HG03520 (cell line): Measurements from ENCODE around the gene ARRB1.
A peak's percentile ranks its signal among the peaks of the same experiment; 100 is the strongest.

Experiments
- ATAC-seq: cut with Tn5 transposase; IDR thresholded peaks from one replicate; pipeline ENCODE4 v1.9.1; 2021; ENCODE audit warnings: mild to moderate bottlenecking, moderate library complexity; ENCODE audit not compliant: unreplicated experiment

ARRB1 gene

DNA sequence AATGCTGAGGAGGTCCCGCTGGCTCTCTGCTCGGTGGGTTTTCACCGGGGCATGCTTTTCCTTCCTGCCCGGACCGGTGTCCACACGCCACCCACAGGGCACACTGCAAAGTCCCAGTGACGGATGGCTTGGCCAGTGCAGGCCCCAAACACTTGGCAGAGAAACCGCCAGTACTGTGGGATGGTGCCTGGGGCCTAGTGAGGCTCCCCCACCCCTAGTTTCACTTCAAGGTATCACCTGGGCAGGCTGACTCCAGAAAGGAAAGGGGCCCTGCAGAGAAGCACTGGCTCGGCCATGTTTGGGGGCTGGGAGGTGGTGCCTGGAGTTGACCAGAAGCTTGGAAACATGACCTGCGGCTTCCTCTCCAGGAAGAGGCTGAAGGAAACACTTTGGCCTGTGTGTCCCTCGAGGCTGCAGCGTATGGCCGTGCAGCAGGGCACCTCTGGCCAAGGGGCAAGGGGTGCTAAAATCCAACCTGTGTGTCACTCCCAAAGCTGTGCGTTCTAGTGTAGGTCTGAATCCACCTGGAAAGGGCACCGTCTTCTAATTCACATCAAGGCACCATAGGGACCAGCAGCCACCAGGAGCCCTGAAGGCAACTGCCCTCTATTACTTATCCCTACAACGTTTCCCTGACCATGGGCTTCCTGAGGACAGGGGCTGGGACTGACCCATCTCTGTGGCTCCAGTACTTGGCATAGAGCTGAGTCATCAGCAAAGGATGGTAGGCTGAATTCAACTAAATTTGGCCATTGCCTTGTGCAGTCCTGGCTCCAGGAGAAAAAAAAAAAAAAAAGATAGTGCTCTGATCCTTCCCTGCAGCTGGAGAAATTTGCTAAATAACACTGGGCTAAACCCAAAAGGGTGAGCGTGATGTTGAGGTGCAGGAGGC, 88.3 kb downstream of the ARRB1 start:
- no peak for ATAC-seq

DNA sequence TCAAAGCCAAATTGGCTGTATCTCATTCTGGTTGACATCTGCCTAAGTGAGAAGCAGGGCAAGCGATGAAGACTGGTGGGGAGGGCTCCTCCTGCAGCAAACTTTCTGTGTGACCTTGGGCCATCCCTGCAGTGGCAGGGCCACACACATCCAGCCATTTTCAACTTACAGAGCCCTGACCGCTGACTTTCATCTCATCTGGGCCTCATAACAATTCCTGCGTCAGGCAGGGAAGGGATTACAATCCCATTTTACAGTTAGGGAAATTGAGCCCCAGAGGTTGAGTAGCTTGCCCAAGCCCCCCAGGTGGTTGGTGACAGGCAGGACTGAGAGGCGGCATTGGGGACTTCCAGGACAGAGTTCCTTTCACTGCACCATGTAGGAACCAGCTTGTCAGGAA, 89.0 kb downstream of the ARRB1 start:
- no peak for ATAC-seq

DNA sequence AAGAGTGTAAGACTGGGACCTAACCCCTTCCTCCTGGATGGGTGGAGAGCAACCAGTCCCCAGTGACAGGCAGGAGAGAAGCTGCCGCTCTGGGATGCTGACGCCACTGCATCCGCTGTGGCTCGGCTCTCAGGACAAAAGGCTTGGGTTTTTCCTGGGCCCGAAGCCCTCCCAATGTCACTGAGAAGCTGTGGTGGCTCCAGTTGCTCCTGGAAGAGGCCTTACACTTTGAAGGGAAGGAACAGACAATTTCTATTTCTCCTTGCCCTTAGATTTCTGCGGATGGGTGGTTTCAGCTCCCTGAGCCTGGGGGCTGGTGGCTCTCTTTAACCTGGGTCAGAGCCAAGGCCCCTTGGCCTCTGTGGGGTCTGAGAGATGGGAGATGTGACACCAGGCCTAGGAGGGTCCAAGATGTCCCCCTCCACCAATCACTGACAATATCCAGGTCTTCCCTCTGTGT, 89.5 kb downstream of the ARRB1 start:
- ATAC-seq, result no peak

DNA sequence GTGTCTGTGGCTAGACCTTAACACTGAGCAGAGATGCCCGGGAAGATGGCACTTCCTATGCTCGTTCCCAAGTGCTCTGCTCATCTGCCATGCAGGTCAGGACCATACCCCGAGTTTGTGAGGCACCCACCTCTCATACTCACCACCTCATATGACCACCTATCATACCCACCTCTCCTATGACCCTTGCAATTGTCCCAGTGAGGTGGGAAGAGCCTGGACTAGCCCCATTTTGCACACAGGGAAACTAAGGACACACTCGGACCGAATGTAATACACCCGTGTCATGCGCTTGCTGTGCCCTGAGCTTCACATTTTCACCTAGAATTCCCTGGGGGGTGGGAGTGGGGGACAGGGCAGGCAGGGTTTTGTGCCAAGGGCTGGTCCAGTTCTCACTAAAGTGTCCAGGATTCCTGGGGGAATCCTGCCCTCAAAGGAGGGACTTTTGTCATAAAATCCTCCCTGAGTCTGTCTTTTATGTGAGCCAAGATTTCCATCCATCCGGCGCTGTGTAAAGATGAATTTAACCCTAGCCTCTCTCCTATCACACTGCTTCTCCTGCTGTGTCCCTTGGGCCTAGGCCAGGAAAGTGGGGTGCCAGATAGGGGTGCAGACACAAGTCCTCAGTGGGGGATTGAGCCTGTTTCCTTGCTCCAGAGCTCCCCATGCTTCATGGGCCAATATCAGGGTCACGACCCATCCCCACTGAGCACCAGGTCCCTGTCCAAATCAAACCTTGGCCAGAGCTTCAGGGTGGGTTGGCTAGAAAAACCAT, 90.9 kb downstream of the ARRB1 start:
- no peak for ATAC-seq

DNA sequence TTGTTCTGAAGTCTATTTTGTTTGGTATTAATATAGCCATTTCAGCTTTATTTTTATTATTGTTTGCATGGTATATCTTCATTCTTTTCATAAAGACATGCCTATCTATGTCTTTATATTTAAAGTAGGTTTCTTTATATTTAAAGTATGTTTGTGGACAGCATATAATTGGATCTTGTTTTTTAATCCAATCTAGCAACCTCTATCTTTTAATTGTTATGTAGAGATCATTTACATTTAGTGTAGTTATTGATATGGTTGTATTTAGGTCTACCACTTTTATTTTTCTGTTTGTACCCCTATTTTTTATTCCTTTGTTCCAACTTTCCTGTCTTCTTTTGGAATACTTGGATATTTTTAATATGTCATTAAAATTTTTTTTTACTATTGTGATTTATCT, 97.1 kb downstream of the ARRB1 start:
- no peak for ATAC-seq

DNA sequence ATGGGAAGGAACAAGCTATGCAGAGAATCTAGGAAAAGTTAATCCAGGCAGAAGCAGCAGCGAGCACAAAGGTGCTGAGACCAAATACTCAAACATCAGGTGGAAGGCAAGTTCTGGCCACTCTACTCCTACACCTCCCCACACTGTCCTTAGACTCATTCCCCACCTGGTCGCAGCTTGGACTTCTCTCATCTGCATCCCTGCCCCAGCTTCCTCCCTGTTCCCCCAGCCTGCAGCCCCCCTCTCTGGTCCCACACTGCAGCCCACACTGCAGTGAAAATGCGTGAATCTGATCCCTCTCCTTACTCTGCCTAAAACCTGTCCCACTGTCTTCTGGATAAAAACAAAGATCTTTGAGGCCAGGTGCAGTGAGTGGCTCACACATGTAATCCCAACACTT, 101.8 kb downstream of the ARRB1 start:
- no peak for ATAC-seq

DNA sequence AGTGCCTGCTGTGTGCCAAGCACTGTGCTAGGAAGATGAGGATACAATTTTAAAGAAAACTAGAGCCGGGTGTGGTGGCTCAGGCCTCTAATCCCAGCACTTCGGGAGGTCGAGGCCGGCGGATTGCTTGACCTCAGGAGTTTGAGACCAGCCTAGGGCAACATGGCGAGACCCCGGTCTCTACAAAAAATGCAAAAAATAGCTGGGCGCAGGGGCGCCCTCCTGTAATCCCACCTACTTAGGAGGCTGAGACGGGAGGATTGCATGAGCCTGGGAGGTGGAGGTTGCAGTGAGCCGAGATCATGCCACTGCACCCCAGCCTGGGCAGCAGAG, 102.6 kb downstream of the ARRB1 start:
- no peak for ATAC-seq

DNA sequence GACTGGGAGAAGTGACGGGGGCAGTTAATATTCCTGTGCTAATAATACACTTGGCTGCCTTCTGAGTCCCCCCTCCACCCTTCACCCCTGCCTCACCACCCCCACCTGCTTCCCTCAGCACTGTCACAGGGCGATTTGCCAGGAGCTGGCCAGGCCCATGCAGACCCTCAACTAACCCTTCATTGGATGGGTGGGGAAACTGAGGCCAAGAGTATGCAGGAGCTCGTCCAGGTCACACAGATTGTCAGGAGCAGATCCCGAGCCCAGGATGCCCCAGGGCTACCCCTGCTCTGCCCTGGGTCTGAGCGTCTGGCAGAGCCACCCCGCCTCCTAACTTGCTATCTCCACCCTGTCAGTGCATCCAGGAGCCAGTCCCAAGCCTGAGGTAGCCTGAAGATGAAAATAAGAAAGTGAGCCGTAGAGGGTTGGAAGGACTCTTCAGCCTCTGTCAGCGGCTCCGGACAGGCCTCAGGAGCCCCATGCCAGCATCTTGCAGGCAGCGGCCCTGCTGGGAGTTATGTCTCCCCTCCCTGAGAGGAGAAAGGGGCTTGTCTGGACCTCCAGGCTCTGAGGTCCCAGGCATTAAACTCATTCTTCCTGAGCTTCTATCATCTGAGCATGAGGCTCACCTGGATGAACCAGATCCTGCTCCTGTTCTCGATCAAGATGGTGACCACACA, 104.7 kb downstream of the ARRB1 start:
- no peak for ATAC-seq

DNA sequence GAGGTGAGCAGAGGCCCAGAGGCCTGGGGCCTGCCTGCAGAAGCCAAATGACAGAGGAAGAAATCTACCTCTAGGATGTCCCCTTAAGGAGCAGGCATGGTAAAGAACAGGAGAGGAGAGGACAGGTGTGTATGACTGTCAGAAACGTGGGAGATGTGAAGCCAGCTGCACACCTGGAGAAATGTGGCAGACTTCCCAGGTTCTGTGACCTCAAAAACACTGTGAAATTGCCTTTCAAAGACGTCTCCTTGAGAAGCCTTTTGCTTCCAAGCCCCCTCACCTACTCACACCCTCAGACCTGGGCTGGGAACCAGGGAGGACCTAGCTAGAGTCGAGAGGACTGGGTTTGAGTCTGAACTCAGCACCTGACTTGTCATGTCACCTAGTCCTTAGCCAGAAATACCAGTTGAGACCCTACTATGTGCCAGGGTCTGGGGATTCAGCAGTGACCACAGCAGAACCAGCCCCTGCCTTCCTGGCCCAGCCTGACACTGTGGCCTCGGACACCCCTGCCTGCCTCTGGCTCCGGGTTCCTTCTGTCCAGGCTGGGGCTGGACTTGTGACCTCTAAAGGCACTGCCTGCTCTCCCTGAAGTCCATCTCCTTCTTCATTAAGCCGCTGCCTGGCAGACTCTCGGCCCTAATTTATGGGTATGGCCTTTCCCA, 105.3 kb downstream of the ARRB1 start:
- ATAC-seq, result no peak

DNA sequence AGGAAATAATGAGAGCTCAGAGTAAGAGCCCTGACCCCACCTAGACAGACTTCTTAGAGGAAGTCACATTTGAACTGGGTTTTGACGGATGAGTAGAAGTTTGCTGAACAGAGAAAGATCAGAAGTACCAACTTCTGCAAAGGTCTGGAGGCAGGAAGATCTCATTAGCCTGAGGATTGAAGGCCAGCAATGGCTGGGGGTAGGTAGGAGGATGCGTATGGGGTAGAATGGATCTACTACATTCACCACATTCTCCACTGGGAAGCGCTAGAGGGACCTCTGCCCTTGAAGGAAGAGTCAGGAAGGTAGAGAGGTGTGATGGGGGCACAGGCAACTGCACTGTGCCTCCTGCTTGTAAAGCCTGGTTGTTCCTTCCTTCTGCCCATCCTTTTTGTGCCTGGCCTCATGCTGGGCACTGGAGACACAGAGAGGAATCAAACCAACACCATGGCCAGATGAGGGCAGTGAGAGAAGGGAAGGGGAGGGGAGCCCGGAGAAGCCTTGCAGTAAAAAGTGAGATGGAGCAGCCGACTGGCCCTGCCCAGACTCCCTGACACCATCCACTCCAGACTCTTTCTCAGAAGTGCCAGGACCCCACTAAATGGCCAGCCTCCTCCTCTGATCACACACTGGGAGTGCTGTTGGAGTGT, 106.0 kb downstream of the ARRB1 start:
- ATAC-seq, result no peak

DNA sequence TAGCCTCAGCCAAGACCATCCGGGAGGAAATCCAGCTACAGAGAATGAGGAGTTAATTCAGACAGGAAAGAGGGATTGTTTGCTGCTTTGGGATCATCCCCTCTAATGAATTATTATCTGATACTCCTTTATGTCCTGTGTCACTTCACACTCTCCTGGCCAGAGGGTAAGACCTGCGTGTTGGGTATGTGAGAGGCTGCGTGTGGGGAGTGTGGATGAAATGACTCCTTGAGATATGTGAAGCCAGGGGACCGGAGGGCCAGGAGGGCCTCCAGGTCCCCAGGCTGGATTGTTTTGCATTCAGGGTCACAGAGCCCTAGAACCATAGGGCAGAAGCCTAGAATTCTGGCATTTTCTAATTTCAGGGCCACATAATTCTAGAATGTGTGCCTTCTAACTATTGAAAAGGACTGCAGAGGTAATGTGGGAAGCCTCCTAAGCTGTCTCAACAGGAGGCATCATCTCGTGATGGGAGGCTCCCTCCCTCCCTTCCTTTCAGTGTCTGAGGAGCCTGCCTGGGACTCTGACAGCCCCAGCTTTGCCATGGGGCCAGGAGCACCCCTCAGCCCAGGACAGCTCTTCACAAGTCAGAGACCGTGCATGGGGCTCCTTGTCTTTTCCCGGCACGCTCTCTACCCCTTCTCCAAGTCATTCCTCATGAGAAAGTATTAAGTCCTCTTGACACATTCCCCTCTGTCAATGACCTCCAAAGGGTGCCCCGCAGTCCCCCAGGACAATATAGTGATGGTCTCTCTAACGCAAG, 107.2 kb downstream of the ARRB1 start:
- ATAC-seq, result no peak

DNA sequence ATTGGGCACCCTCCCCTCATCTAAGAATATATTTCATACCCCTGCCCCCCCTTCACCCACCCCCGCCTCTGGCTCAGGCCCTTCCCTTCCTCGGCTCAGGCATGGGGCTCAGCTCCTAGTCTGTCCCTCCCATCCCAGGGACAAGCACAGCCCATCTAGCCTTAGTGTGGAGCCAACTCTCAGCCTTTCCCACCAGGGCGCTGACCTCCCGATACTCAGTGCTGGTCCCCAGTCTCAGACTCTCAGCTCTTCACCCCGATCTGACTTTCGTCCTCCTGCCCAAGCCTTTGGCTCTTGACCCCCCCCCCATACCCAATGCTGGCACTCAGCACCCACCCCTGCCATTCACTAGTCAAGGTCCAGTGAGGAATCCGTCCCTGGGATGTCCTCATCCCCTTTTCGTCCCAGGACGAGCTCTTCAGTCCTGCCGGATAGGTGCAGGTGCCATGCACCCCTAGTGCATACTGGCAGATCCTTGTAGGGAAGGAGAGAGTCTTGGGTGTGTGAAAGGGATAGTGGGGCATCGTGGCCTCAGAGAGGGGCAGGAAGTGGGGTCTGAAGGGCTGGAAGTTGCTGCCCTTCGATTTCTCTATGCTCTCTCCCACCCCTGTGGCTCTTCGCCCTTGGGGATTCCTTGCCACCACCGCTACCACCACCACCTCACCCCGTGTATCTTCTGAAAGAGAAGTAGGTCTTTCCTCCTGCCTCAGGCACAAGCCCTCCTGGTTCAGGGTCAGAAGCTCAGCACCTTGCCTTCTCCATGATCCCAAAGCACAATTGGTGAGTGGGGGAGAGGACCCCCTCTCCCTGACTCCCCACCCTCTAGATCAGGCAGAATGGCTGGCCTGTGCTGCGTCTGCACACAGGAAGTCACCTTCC, 108.5 kb downstream of the ARRB1 start:
- ATAC-seq, result no peak

DNA sequence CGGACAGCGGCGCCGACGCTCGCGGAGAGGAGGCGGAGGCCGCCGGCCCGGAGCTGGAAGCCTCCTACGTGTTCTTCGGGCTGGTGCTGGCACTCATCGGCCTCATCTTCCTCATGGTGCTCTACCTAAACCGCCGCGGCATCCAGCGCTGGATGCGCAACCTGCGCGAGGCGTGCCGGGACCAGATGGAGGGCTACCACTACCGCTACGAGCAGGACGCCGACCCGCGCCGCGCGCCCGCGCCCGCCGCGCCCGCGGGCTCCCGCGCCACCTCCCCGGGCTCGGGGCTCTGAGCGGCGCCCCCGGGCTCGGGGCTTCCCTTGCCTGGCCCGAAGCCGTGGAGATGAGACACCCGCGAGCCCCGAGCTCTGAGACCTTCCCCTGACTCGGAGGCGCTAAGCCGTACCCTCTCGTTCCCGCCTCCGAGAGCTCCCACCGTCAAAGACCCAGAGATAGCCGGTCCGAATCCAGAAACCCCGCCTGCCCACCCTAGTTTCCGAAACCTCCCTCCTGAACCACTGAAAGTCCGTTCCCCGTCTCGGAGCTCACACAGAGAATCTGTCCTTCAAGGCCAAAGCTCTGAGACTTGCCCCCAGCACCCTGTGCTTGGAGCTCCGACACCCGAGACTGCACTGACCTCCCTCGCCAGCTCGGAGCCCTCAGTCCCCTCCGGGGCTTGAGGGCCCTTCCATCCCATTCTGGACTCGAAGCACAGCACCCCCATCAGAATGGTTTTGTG, 109.4 kb downstream of the ARRB1 start:
- no peak for ATAC-seq

DNA sequence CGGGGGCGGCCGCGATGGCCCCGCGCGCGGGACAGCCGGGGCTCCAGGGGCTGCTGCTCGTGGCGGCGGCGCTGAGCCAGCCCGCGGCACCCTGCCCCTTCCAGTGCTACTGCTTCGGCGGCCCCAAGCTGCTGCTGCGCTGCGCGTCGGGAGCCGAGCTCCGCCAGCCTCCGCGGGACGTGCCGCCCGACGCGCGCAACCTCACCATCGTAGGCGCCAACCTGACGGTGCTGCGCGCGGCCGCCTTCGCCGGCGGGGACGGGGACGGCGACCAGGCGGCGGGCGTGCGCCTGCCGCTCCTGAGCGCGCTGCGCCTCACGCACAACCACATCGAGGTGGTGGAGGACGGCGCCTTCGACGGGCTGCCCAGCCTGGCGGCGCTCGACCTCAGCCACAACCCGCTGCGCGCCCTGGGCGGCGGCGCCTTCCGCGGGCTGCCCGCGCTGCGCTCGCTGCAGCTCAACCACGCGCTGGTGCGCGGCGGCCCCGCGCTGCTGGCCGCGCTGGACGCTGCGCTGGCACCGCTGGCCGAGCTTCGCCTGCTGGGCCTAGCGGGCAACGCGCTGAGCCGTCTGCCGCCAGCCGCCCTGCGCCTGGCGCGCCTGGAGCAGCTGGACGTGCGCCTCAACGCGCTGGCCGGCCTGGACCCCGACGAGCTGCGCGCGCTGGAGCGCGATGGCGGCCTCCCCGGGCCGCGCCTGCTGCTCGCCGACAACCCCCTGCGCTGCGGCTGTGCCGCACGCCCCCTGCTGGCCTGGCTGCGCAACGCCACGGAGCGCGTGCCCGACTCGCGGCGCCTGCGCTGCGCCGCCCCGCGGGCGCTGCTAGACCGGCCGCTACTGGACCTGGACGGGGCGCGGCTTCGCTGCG, 110.2 kb downstream of the ARRB1 start:
- ATAC-seq, result peak; percentile 82

DNA sequence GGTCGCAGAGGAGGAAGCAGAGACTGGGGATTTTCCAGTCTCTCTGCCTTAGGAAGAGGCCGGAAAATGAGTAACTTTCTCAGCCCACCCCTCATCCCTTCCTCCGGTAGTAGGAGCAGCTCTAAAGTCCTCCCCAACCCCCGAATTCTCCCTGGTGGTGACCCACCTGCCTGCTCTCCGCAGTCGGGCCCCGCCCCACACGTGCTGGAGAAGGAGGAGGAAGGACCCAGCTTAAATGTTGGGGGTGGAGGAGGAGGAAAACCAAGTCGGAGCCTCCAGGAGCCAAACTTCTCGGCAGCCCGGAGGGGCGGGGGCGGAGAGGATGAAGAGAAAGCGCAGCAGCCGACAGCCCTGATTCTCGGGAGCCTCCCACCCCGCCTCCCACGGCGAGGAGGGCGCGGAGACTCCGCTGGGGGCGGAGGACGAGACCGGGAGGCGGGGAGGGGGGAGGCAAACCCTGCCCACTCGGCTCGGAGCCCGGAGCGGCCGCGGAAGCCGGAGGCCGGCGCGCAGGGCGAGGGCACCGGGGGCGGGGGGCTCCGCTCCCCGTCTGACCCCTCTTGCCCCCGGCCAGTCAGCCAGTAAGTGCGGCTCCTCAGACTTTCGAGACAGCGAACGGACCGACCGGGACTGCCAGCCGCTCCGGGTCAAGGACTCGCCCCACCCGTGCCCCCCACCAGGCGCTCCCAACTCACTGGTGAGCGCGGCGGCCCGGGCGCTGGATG, 111.0 kb downstream of the ARRB1 start, which contains the start of gene TPBGL:
TSS of gene TPBGL (plus strand) at position 464 of the 725 bp plus-strand sequence. CDS start 276 bp downstream, outside the sequence.
- no peak for ATAC-seq

DNA sequence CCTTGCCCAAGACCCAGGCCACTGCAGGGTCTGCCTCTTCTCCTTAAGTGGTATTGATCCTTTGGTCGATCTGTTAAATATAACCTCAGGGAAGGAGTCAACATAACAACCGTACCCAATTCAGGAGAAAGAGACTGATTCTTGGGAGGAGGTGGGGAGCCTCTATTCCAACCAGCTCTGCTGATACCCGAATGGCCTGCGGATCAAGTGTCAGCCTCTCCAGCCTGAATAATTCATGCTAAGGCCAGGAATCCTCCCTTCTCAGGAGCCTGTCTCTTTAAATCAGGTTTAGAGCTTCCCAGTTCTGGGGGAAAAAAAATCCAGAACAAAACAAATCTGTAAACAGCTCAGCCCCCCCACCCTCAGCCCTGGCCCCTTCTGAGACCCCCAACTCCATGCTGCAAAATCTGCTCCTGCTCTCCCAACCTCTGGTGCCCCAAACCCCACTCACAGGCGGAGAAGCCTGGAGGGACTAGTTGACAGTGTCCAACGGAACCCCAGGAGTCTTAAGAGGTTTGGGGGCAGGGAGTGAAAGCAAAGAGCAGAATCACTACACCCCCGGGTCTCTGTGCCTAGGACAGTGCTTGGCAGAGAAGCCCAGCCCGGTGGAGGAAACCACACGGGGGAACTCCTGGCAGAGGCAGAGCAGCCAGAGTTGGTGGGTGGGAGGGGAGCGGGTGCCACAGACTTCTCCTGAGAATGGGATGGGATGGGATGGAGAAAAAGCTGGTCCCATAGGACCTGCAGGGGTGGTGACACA, 111.8 kb downstream of the ARRB1 start:
- no peak for ATAC-seq
